Amniotic stem cell (primary cell): ENCODE results near the gene LFNG.

ENCODE experiments used
- DNase-seq: peaks from one replicate; lab custom pipeline; 2025; lab: John Stamatoyannopoulos, UW

Gene LFNG

GRCh38 chr7:2503056-2503941, 16.3 kb upstream of the LFNG start:
- DNase-seq = no peak

GRCh38 chr7:2504128-2504888, 15.3 kb upstream of the LFNG start:
- DNase-seq = no peak

GRCh38 chr7:2504889-2505375, 14.6 kb upstream of the LFNG start:
- no peak for DNase-seq

GRCh38 chr7:2505401-2505800, 14.2 kb upstream of the LFNG start:
- DNase-seq = no peak

- DNase-seq = no peak
These were observed 12.2 kb upstream of the LFNG start for GRCh38 chr7:2507208-2507916.

- DNase-seq = no peak
These were observed 11.7 kb upstream of the LFNG start for GRCh38 chr7:2507917-2508306.

- DNase-seq = no peak
These were observed 11.0 kb upstream of the LFNG start for GRCh38 chr7:2508327-2509215.

- DNase-seq = no peak
These were observed 10.2 kb upstream of the LFNG start for GRCh38 chr7:2509298-2509906.

GRCh38 chr7:2510130-2510776, 9.3 kb upstream of the LFNG start:
- DNase-seq = no peak

GRCh38 chr7:2510909-2511768, 8.4 kb upstream of the LFNG start:
- no peak for DNase-seq

GRCh38 chr7:2511769-2512168, 7.8 kb upstream of the LFNG start:
- DNase-seq = no peak

- no peak for DNase-seq
These were observed 7.4 kb upstream of the LFNG start for GRCh38 chr7:2512179-2512661.

GRCh38 chr7:2512713-2513112, 6.9 kb upstream of the LFNG start:
- DNase-seq = no peak

- no peak for DNase-seq
These were observed 5.9 kb upstream of the LFNG start for GRCh38 chr7:2513702-2514101.

GRCh38 chr7:2514473-2515423, 4.8 kb upstream of the LFNG start:
- no peak for DNase-seq

GRCh38 chr7:2515424-2516193, 4.0 kb upstream of the LFNG start:
- no peak for DNase-seq

- DNase-seq = no peak
These were observed 3.4 kb upstream of the LFNG start for GRCh38 chr7:2516194-2516555.
